Measurements from ENCODE around the gene RD3L. TPM values are rescaled to one million over a fixed set of nuclear protein-coding genes. Genes with fewer than 3 reads are reported as not detected.
A peak's percentile ranks its signal among the peaks of the same experiment; 100 is the strongest.

The RD3L gene
- total and polyA plus RNA-seq, 2 of the 13 experiments (the other 11 are each of a cell fraction or from before 2014, with no cell fraction given) = not detected

GRCh38 chr14:103892247-103892646 is 50.1 kb downstream of the RD3L start (continued):
- TF ChIP-seq ZNF225 (CRISPR knock-in tag; IDR thresholded peaks at IDR 0.05) (no peak), KAT7 (CRISPR knock-in tag; IDR thresholded peaks at IDR 0.05; ENCODE audit: borderline replicate concordance) (no peak), ZNF256 (CRISPR knock-in tag; conservative IDR thresholded peaks at IDR 0.05) (no peak)
- TF ChIP-seq, protein P1, sequence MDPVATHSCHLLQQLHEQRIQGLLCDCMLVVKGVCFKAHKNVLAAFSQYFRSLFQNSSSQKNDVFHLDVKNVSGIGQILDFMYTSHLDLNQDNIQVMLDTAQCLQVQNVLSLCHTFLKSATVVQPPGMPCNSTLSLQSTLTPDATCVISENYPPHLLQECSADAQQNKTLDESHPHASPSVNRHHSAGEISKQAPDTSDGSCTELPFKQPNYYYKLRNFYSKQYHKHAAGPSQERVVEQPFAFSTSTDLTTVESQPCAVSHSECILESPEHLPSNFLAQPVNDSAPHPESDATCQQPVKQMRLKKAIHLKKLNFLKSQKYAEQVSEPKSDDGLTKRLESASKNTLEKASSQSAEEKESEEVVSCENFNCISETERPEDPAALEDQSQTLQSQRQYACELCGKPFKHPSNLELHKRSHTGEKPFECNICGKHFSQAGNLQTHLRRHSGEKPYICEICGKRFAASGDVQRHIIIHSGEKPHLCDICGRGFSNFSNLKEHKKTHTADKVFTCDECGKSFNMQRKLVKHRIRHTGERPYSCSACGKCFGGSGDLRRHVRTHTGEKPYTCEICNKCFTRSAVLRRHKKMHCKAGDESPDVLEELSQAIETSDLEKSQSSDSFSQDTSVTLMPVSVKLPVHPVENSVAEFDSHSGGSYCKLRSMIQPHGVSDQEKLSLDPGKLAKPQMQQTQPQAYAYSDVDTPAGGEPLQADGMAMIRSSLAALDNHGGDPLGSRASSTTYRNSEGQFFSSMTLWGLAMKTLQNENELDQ (CRISPR knock-in tag; IDR thresholded peaks at IDR 0.05; ENCODE audit: borderline replicate concordance) = no peak

DNA sequence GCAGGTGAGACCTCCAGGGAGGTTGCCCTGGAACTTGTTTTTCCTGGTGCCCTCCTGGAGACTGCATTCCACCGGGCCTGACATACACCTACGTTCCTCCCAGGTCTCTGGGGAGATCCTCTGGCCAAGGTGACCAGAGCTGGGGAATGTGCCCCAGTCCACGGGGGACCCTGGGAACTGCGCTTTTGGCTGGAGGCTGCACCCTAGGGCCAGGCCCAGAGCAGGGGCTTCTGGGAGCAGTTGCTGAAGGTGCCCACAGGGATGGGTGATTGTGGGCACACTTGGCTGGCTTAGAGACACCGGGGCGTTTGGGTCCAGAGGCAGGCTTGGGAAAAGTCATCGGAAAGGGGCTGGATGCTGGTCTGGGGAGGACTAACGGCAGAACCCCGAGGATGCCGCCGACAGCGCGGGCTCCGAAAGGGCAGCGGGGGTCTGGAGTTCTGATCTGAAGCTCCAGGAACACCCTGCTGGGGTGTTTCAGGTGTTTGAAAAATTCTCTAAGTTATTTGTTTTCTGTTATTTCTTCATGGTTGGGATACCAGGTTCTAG is 50.6 kb downstream of the RD3L start:
- Histone ChIP-seq H2AFZ (ENCODE audit: low read length) (no peak overlapping the region), H3K4me3 (replicated peaks in 1 of 3; ENCODE audit: insufficient read depth in 1 of 3, low read depth in 2 of 3, low read length in 3 of 3) (peak overlapping the region; percentile 46 to 75 (median 56); a peak in 5 of 6 replicates), H3K79me2 (ENCODE audit: insufficient read depth, low read length) (no peaks in the 10 kb centered on the region), H3K9ac (ENCODE audit: insufficient read depth, low read depth, low read length) (peak overlapping the region; percentile 67; the same call in 1 of the 2 replicates), H3K4me1 (ENCODE audit: insufficient read depth, low read length) (peaks cover 95% of the 10 kb centered on the region), H3K27me3 (ENCODE audit: control insufficient read depth in 1 of 2, insufficient read depth in 2 of 2, low read length in 2 of 2) (no peaks in the 10 kb centered on the region), H3K9me3 (ENCODE audit: low read length) (no peaks in the 10 kb centered on the region), H4K20me1 (ENCODE audit: insufficient read depth, low read length) (no peaks in the 10 kb centered on the region), H3K27ac (ENCODE audit: extremely low read length, insufficient read depth, low read length) (peak overlapping the region; percentile 66), H3K36me3 (replicated peaks in 1 of 2; ENCODE audit: control insufficient read depth in 1 of 2, insufficient read depth in 2 of 2, low read length in 2 of 2) (no peaks in the 10 kb centered on the region), H3K4me2 (ENCODE audit: low read depth, low read length) (peak overlapping the region; percentile 98)
- FAIRE-seq (no peak), ATAC-seq (peak; percentile 2; the same call in 2 of the 3 replicates), DNase-seq (ENCODE audit: low spot score) (no peak)
- WGBS (ENCODE audit: low lambda C conversion rate) = 54% methylated on average over 11 of the region's 15 CpGs
- POLR2A ChIA-PET = interaction anchor here (0.9 to 7.3 kb wide), 6 partner anchors 9 to 38 kb away, joined by 3 to 195 read pairs (median 6); no protein-coding TSS in a partner anchor
- no TSS peak for BruUV-seq (replicated peaks)
- CTCF ChIA-PET (ENCODE audit: low intra/inter-chr PET ratio, low total read pairs) = no interaction called here
- in situ Hi-C loops (cut with HindIII; ENCODE audit: extremely low pct_ligation_motif_present, low pct_unique_long_range_greater_than_20kb) = no loop called here
- intact Hi-C loops (cut with micrococcal nuclease; ENCODE audit: unreplicated experiment) = loop anchor here (1.0 kb wide), 1 partner anchor 21 kb away; no protein-coding TSS in a partner anchor
- 0 out of 2 replicates have a peak, but pooled peaks have one; percentile 4 for TF ChIP-seq SP5 (CRISPR knock-in tag; IDR thresholded peaks at IDR 0.05; ENCODE audit: borderline replicate concordance, low read depth)
- TF ChIP-seq UBTF (CRISPR knock-in tag; IDR thresholded peaks at IDR 0.05) = 0 out of 2 replicates have a peak, but pooled peaks have one; percentile 3
- TF ChIP-seq NRL (CRISPR knock-in tag; IDR thresholded peaks at IDR 0.05; ENCODE audit: borderline replicate concordance) = 0 out of 2 replicates have a peak, but pooled peaks have one; percentile 37
- TF ChIP-seq HNRNPL (IDR thresholded peaks at IDR 0.05; ENCODE audit: low read depth, low read length) = peak; percentile 78
- no peak for TF ChIP-seq KLF9 (CRISPR knock-in tag; IDR thresholded peaks at IDR 0.05; ENCODE audit: low read depth)
- TF ChIP-seq ZNF598 (CRISPR knock-in tag; IDR thresholded peaks at IDR 0.05; ENCODE audit: borderline replicate concordance) = no peak
- TF ChIP-seq ZNF274 (CRISPR knock-in tag; IDR thresholded peaks at IDR 0.05) = 0 out of 2 replicates have a peak, but pooled peaks have one; percentile 7
- TF ChIP-seq POGZ (CRISPR knock-in tag; IDR thresholded peaks at IDR 0.05) = no peak
- no peak for TF ChIP-seq ZNF563 (CRISPR knock-in tag; IDR thresholded peaks at IDR 0.05)
- TF ChIP-seq, protein P2, sequence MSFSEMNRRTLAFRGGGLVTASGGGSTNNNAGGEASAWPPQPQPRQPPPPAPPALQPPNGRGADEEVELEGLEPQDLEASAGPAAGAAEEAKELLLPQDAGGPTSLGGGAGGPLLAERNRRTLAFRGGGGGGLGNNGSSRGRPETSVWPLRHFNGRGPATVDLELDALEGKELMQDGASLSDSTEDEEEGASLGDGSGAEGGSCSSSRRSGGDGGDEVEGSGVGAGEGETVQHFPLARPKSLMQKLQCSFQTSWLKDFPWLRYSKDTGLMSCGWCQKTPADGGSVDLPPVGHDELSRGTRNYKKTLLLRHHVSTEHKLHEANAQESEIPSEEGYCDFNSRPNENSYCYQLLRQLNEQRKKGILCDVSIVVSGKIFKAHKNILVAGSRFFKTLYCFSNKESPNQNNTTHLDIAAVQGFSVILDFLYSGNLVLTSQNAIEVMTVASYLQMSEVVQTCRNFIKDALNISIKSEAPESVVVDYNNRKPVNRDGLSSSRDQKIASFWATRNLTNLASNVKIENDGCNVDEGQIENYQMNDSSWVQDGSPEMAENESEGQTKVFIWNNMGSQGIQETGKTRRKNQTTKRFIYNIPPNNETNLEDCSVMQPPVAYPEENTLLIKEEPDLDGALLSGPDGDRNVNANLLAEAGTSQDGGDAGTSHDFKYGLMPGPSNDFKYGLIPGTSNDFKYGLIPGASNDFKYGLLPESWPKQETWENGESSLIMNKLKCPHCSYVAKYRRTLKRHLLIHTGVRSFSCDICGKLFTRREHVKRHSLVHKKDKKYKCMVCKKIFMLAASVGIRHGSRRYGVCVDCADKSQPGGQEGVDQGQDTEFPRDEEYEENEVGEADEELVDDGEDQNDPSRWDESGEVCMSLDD (CRISPR knock-in tag; IDR thresholded peaks at IDR 0.05; ENCODE audit: borderline replicate concordance) = no peak
- TF ChIP-seq ZSCAN21 (CRISPR knock-in tag; IDR thresholded peaks at IDR 0.05; ENCODE audit: borderline replicate concordance) = peak; percentile 44
